Suppressor macrophage treated with lipopolysaccharide for 4 hours (primary cell): Measurements from ENCODE around the gene NHSL1.
A peak's percentile ranks its signal among the peaks of the same experiment; 100 is the strongest.

Source experiments
- DNase-seq: peaks from one replicate; pipeline ENCODE4 v3.0.0-alpha.2; 2020

The NHSL1 gene

DNA sequence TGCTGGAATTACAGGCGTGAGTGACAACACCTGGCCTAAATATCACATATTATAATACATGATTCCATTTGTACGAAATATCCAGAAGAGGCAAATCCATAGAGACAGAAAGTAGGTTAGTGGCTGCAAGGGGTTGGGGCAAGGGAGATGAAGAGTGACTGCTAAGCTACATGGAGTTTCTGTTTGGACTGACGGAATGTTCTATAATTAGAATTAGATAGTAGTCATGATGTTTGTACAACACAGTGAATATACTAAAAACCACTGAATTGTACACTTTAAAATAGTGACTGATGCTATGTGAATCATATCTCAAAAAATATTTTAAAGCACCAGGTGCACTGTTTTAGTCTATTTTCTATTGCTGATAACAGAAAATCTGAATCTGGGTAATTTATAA is 99.0 kb downstream of the NHSL1 start:
- no peak for DNase-seq

DNA sequence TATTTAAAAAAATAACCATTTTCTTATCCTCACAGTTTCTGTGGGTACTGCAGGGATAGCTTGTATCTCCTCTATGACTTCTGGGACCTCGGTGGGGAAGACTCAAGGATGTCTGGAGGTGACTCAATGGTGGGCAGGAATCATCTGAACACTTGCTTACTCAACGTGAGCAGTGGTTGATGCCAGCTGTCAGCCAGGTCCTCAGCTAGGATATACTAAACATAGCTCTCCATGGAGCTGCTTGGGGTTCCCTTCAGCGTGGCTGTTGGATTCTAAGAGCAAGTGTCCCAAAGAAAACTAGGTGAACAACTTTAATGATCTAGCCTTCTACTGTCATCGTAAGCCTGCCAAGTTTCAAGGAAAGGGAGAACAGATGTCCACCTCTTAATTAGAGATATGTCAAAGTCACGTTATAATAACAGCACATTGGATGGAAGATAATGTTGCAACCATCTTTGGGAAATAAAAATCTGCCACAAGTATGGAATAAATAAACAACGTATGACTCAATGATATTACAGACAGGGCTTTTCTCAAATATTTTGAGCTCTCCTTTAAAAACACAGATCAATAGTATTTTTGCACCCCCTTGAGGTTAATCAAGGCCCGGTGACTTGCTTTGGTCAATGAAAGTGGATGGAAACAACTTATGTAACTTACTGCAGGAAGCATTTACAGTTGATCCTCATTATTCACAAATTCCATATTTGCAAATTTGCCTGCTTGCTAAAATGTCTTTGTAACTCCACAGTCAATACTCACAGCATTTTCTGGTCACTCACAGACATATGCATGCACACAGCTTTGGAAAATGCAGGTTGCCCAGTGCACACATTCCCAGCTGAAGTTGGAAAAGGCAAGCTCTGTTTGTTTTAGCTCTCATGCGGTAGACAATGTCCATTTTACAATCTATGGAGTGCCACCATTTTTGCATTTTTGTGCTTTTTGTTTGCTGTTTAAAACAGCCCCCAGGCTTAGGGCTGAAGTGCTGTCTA is 101.9 kb downstream of the NHSL1 start:
- DNase-seq: no peak

DNA sequence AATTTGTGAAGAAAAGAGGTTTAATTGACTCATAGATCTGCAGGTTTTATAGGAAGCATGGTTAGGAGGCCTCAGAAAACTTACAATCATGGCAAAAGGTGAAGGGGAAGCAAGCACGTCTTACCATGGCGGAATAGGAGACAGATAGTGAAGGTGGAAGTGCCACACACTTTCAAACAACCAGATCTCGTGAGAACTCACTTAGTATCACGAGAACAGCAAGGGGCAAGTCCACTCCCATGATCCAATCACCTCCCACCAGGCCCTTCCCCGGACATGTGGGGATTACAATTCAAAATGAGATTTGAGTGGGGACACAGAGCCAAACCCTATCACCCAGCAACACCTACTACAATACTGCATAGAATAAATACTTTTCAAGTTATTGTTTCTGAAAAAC is 102.6 kb downstream of the NHSL1 start:
- DNase-seq: no peak

DNA sequence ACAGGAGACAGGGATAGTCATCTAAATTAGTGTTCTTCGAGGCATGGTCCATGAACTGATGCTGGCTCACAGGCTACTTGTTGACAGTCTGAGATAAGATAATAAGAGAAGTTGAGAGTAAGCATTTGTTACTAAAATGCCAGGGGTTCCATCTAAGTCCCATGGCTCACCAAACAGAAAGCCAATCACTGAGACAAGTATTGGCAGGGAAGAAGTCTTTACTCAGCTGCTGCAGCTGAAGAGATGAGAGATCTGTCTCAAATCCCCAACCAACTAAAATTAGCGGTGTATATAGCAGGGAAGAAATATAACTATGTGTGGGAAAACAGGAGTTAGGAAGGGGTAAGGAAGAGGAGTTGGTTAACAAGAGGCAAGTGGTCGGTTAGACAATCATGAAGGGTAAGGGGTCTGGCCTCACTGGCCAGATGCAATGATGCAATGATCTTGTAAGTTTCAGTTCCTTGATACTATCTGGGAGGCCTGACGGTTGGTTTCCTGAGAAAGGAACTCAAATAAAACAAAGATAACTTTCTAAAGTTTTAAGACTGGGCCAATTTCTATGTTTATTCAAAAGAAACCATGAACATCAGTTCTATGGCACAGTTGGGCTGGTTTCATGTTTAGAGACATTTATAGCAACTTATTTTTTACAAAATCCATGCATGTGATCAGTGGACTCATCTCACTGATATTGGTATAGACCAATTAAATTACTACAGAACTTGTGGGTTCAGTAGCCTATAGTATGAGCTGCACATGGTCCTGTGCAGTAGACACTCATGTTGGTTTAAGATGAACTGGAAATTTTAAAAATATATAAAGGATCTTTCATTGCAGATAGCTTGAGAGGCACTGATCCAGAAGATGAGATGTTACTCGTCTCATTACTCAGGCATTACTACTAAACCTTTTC is 105.2 kb downstream of the NHSL1 start:
- peak; percentile 35 for DNase-seq

DNA sequence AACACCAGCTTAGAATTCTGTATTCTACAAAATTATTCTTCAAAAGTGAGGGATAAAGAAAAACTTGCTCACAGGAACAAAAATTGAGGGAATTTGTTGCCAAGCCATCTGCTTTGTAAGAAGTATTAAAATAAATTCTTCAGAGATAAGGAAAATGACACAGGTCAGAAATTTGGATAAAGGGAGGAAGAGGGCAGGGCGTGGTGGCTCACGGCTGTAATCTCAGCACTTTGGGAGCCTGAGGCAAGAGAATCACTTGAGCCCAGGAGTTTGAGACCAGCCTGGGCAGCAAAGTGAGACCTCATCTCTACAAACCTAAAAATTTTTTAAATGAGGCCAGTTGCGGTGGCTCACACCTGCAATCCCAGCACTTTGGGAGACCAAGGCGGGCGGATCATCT is 109.7 kb downstream of the NHSL1 start:
- DNase-seq: no peak

DNA sequence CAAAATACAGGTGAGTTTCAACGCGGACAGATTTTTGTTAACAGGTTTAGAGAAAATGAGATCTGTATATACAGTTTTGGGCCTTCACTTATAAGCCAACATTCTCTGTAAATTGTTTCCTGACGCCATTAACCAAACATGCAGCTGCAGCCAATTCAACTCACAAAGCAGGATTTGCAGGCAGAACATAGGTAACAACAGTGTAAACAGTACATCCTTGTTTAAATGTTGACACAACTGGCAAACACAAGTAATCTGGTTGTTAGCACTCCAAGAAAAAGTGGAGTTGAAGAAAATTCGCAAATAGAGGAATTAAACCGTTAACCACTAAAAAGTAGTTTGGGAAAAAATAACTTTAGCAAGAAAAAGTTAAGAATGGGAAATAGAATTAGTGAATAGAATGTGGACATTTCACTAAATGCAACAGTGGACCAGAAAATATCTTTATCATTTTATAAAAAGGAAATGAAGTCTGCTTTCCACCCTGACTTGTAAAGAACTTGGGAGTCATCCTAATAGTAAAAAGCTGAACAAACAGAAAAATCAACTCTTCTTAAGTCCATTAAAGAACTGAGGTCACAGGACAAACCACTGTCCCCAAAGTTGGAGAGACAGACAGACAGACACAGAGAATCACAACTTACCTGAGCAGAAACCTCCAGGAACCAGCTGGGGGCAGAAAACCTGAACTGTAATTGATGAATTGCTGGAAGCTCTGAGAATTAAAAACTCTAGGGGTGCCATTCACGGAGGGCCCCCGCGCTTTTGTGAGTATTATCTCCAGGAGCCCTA is 111.5 kb downstream of the NHSL1 start:
- DNase-seq: no peak

DNA sequence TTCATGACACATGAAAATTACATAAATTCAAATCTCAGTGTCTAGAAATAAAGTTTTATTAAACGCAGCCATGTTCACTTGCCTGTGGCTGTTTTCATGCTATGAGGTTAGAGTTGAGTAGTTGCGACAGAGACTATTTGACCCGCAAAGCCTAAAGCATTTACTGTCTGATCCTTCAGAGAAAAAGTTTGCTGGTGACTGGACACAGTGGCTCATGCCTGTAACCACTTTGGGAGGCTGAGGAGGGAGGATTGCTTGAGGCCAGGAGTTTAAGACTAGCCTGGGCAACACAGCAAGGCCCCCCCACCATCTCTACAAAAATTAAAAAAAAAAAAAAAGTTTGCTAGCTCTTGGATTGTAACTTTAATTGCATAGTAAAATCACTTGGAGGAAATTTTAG is 112.4 kb downstream of the NHSL1 start:
- no peak for DNase-seq

DNA sequence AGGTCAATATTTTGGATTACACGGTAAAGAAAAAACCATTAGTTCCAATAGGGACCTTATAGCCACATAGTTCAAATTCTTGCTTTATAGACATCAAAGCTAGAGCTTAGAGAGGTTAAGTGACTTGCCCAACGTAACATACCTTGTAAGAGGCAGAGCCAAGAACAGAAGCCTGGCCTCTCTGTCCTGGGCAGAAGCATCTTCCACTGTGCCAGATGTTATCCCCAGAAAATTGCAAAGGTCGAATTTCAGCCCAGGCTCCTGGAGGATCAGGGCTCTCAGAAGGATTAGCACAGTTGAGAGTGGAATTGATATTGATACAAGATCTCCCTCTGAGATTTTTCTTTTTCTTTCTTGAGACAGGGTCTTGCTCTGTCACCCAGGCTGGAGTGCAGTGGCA is 115.5 kb downstream of the NHSL1 start:
- no peak for DNase-seq

DNA sequence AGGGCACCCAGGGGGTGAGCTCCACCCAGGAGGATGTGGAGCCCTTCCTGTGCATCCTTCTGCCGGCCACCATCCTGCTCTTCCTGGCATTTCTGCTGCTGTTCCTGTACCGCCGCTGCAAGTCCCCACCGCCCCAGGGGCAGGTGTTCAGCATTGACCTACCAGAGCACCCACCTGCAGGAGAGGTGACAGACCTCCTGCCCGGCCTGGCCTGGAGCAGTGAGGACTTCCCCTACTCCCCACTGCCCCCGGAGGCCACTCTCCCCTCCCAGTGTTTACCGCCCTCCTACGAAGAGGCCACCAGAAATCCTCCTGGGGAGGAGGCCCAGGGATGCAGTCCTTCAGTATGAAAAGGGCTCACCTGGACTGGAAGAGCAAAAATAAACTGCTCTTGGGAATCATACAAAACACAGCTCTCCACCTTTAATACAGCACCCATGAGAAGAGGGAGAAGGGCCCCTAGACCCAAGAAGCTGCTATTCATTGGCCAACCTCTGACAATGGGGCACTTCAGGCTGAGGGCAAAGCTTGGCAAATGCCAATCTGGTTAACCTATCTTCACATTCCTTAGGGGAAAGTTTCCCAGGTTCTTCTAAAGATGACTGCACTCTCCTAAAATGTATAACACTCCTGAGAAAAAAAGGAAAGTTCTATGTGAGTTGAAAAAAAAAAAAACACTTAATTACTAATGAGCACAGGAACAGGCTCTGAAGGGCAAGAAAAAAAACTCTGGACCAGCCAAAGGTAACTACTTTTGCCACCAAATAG is 116.6 kb downstream of the NHSL1 start:
- no peak for DNase-seq

DNA sequence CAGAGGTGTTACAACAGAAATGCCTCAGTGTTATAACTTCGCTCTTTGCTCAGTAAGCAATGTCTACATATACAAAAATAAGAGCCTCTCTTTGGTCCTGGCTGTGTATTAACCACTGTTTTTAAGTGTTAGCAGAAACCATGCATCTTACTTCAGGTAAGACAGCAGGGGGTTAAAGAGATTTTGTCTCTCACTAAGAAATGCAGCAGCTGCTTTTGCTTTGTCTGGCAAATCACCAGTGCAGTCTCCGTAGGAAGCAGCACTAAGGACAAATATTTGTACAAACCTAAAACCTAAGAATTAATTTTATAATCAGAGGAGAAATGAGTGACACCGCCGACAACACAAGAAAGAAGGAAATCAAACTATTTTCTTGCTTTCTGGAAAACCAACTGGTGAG is 120.8 kb downstream of the NHSL1 start:
- no peak for DNase-seq

DNA sequence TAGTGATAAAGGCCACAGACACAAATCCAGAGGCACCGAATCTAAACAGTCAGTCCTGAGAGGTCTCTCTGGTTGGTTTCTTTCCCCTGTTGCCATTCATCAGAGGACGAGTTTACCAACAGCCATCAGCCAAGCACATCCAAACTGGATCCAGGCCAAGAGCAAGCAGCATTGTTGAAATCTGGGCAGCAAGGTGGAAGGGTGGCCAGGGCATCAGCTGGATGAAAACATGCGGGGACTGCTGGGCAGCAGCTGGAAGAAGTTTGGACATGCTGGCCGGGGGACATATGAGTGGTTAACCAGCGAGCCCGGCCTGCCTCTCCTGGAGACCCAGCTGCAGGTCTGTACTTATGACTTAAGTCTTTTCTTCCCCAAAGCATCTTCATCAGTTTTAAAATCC is 121.5 kb downstream of the NHSL1 start, which contains the start of gene SMIM28:
SMIM28 (plus strand) TSS at position 62 of the 400 bp plus-strand sequence; CDS start at position 230, 168 bp downstream.
- no peak for DNase-seq

DNA sequence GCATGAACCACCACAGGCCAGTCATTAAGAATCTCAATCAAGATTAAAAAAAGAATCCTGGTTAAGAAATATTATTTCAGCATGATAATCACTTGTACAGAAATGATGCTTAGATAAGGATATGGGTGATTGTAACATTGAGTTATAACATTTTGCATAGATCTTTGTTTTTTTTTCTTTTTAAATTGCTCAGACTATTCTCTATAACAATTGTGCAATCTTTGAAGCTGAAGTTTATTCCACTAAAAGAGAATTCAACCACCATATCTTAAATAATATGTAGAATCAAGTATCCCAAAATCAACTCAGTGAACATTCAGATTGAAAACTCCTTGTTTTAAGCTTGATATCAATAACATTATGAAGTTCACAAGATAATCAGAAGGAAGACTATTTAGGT is 122.3 kb downstream of the NHSL1 start:
- DNase-seq: no peak

DNA sequence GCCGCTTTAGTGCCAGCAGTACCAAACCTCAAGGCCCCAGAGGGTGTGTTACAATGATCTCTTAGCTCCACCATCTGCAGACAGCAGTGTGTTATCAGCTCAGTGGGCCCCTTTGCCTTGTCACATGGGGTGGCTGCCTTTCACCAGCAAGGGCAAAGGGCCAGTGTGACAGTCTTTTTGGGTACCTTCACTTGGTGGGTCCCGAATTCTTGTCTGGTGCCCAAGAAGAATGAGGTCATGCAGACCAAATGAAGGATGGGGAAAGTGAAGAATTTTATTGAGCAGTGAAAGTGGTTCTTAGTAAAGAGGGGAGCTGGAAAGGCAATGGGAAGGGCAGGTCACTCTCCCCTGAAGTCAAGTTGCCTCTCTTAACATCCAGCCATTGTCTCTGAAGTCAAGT is 124.5 kb downstream of the NHSL1 start:
- no peak for DNase-seq

DNA sequence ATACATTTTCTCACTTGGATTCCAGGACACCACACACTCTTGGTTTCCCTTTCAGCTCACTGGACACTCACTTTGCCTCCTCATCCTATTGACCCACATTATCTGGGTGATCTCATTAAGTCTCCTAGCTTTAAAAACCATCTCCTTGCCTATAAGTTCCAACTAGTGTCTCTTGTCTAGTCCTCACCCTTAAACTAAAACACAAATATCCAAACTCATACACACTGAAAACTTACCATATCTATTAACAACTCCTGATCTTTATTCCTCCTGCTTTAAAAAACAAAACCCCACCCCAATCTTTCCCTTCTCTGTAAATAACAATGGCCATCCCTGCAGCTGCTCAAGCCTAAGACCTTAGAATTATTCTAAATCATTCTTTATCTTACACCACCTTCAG is 125.1 kb downstream of the NHSL1 start:
- DNase-seq: no peak

DNA sequence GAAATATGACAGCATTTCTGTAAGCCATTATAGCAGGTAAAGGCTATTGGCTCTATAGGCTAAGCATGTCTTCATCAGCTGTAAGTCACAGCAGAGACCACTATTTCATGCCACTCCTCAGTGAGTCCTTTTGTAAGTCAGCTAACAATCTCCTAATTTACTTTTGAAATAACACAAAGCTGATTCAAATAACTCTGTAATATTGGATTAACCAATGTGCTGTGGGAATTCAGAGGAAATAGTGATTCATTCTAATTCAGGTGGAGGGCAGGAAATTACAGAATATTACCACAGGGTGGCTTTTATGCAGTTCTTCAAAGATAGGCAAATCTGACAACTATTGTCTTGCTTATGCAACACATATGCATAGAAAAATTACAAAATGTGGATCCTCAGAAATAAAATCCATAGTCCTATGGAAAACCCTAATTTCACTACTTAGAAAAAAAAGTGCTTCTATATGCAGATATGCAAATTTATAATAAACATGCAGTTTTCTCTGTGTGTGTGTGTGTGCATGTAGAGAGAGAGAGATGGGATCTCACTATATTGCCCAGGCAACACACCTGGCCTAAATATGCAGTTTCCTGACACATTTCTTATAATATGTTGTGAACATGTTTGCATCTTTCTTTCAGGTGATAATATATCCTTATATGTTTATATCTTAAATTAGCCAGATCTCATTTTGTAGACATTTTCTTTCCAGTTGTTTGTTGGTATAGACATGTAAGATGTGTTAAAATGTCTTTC is 126.4 kb downstream of the NHSL1 start:
- DNase-seq: no peak
